IMR-90 (cell line): ENCODE data around the gene RANGRF.

Source experiments
- BHLHE40 ChIP-seq: fragments of 150-350 bp; IDR thresholded peaks from 2 replicates; pipeline ENCODE4 v1.6.1; 2016; ENCODE audit warnings: mild to moderate bottlenecking, low read depth, low read length
- CEBPB ChIP-seq: IDR thresholded peaks from 2 replicates; pipeline ENCODE4 v1.6.1; 2012; ENCODE audit warnings: low read depth, low read length, improper control_type of control experiment
- CHD1 ChIP-seq: IDR thresholded peaks from 2 replicates; pipeline ENCODE4 v1.6.1; 2012; ENCODE audit warnings: low read depth, low read length, improper control_type of control experiment
- MAFK ChIP-seq: IDR thresholded peaks from 2 replicates; pipeline ENCODE4 v1.6.1; 2012; ENCODE audit warnings: low read depth, low read length, improper control_type of control experiment
- MAZ ChIP-seq: IDR thresholded peaks from 2 replicates; pipeline ENCODE4 v1.6.1; 2012; ENCODE audit warnings: low read depth, mild to moderate bottlenecking, low read length, improper control_type of control experiment, moderate library complexity, borderline replicate concordance
- MXI1 ChIP-seq: IDR thresholded peaks from 2 replicates; pipeline ENCODE4 v1.6.1; 2012; ENCODE audit warnings: low read depth, mild to moderate bottlenecking, low read length, moderate library complexity, borderline replicate concordance
- NFE2L2 ChIP-seq: fragments of 150-350 bp; IDR thresholded peaks from 2 replicates; pipeline ENCODE4 v1.6.1; 2016; ENCODE audit warnings: low read depth, mild to moderate bottlenecking, low read length
- POLR2A ChIP-seq: IDR thresholded peaks from 2 replicates; pipeline ENCODE4 v1.6.1; 2012; ENCODE audit warnings: mild to moderate bottlenecking, low read depth, low read length
- RAD21 ChIP-seq: IDR thresholded peaks from 2 replicates; pipeline ENCODE4 v1.6.1; 2012; ENCODE audit warnings: low read length, improper control_type of control experiment
- RCOR1 ChIP-seq: IDR thresholded peaks from 2 replicates; pipeline ENCODE4 v1.6.1; 2012; ENCODE audit warnings: mild to moderate bottlenecking, low read length, improper control_type of control experiment; ENCODE audit not compliant: insufficient replicate concordance
- SMC3 ChIP-seq: fragments of 150-350 bp; IDR thresholded peaks from 2 replicates; pipeline ENCODE4 v1.6.1; 2016; ENCODE audit warnings: low read depth, mild to moderate bottlenecking, antibody characterized with exemption, low read length, moderate library complexity
- TF ChIP-seq, protein P1 (sequence below): conservative IDR thresholded peaks from 2 replicates; pipeline ENCODE4 v1.5.1; 2012; ENCODE audit warnings: mild to moderate bottlenecking, low read depth, low read length, improper control_type of control experiment

DNA sequence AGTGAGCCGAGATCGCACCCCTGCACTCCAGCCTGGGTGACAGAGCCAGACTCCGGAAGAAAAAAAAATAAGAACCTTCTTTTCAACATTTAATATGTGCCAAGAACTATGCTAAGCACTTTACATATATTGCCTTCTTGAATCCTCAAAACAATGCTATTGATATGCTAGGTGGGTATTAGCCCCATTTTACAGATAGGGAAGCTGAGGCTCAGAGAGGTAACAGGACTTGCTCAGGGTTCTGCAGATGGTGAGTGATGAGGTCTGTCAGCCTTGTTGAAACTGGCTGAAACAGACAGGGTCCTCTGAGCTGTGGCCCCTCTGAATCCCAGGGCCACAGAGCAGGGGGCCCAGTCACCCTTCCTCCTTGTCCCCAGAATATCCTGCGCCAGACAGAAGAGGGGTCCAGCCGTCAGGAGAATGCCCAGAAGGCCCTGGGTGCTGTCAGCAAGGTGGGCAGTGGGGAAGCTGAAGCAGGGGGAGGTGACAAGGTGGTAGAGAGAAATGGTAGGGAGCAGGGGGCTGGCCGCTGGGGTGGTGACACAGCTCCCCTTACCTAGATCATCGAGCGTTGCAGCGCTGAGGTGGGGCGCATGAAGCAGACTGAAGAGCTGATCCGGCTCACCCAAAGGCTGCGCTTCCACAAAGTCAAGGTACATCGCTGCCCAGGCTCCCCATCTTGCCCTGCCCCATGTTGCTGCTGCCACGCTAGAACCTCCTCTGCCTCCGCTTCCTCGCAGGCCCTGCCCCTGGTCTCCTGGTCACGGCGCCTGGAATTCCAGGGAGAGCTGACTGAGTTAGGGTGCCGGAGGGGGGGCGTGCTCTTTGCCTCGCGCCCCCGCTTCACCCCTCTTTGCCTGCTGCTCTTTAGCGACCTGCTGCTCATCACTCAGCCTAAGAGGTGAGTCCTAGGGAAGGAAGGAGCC, 29.8 kb downstream of the RANGRF start:
- TF ChIP-seq RCOR1 (no peak), MAZ (no peak), SMC3 (no peak), CEBPB (no peak), POLR2A (no peak), MAFK (no peak), MXI1 (no peak), CHD1 (no peak), RAD21 (no peak), BHLHE40 (no peak), NFE2L2 (no peak)
- TF ChIP-seq, protein P1, sequence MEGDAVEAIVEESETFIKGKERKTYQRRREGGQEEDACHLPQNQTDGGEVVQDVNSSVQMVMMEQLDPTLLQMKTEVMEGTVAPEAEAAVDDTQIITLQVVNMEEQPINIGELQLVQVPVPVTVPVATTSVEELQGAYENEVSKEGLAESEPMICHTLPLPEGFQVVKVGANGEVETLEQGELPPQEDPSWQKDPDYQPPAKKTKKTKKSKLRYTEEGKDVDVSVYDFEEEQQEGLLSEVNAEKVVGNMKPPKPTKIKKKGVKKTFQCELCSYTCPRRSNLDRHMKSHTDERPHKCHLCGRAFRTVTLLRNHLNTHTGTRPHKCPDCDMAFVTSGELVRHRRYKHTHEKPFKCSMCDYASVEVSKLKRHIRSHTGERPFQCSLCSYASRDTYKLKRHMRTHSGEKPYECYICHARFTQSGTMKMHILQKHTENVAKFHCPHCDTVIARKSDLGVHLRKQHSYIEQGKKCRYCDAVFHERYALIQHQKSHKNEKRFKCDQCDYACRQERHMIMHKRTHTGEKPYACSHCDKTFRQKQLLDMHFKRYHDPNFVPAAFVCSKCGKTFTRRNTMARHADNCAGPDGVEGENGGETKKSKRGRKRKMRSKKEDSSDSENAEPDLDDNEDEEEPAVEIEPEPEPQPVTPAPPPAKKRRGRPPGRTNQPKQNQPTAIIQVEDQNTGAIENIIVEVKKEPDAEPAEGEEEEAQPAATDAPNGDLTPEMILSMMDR = no peak
